Tibial nerve (tissue), 4 donors: ENCODE measurements around the gene FCSK. TPM values are rescaled to one million over a fixed set of nuclear protein-coding genes. Genes with fewer than 3 reads are reported as not detected.
A peak's percentile ranks its signal among the peaks of the same experiment; 100 is the strongest.

Experiments
- DNase-seq, 2 donors: peaks; one replicate each; pipeline ENCODE4 v3.0.0-alpha.2; 2019; ENCODE audit warnings: low spot score in 2 of 2
- H3K27ac ChIP-seq, 4 donors: fragments of 200-600 bp; sonication (generic) in 3 of 4; one replicate each; pipeline ENCODE4 v1.5.1; 2017 to 2019; ENCODE audit warnings: mild to moderate bottlenecking in 1 of 4
- H3K27me3 ChIP-seq, 2 donors: fragments of 200-600 bp; sonication (generic) in 1 of 2; one replicate each; pipeline versions ENCODE4 v1.5.1 to v1.6.0; 2017 to 2019
- H3K36me3 ChIP-seq, 3 donors: fragments of 200-600 bp; sonication (generic); one replicate each; pipeline ENCODE4 v1.5.1; 2018 to 2019
- H3K4me1 ChIP-seq, 4 donors: fragments of 200-600 bp; sonication (generic) in 3 of 4; one replicate each; pipeline ENCODE4 v1.5.1; 2017 to 2019
- H3K4me3 ChIP-seq, 4 donors: fragments of 200-600 bp; sonication (generic) in 3 of 4; one replicate each; pipeline ENCODE4 v1.5.1; 2017 to 2019; ENCODE audit warnings: mild to moderate bottlenecking in 1 of 4, moderate library complexity in 1 of 4
- H3K9me3 ChIP-seq, 4 donors: fragments of 200-600 bp; sonication (generic) in 3 of 4; one replicate each; pipeline ENCODE4 v1.5.1; 2017 to 2019
- CTCF ChIP-seq, 5 experiments: fragments of 200-600 bp in 3 of 5; fragments of 450-650 bp in 2 of 5; sonication (generic) in 3 of 5; IDR thresholded peaks; one replicate each; pipeline ENCODE4 v1.5.1; 2016 to 2019; ENCODE audit warnings: antibody characterized with exemption in 5 of 5, mild to moderate bottlenecking in 3 of 5, moderate library complexity in 2 of 5
- EP300 ChIP-seq, 2 donors: sonication (generic); formaldehyde crosslinking; IDR thresholded peaks; one replicate each; pipeline ENCODE4 v1.6.1; 2017; ENCODE audit warnings: antibody characterized with exemption in 2 of 2, mild to moderate bottlenecking in 1 of 2
- POLR2A ChIP-seq, 2 donors: fragments of 450-650 bp; IDR thresholded peaks; one replicate each; pipeline ENCODE4 v1.6.1; 2017; ENCODE audit warnings: antibody characterized with exemption in 2 of 2, mild to moderate bottlenecking in 2 of 2, moderate library complexity in 2 of 2
- WGBS, 2 donors: methylation state at CpG; one replicate each; pipeline ENCODE4 v1.1.5; 2018; 5-methylcytosine and 5-hydroxymethylcytosine counted together
- small RNA-seq: library from RNA; depleted of rRNA; stranded (forward); fragments of <200 nt; gene quantifications from one replicate; pipeline ENCODE3, GENCODE V24; 2016
- total RNA-seq, 4 donors: library from RNA; depleted of rRNA; stranded (reverse); fragments of >200 nt; gene quantifications; one replicate each; pipeline ENCODE4 v1.1.0, GENCODE V29; 2016

FCSK gene
- total RNA-seq, 4 donors from 2014 or later = 21.3 to 53.1 (median 37.9) TPM

GRCh38 chr16:70529051-70529777, 74.8 kb downstream of the FCSK start:
- TF ChIP-seq POLR2A (IDR thresholded peaks at IDR 0.05) (no peak), CTCF (IDR thresholded peaks at IDR 0.05) (peak; percentile 39 to 66 (median 47)), EP300 (IDR thresholded peaks at IDR 0.05) (no peak)
- peak in 1 of 2 donors; percentile 12 for DNase-seq
- no peaks in the 10 kb centered on the region for H3K27me3 ChIP-seq
- peaks cover 6 to 77% (median 19%) of the 10 kb centered on the region in 3 donors for H3K36me3 ChIP-seq
- WGBS, 2 donors = 63 to 69% methylated on average over 8 of the region's 8 CpGs
- peaks cover 0 to 56% (median 17%) of the 10 kb centered on the region in 4 donors for H3K4me1 ChIP-seq
- no peaks in the 10 kb centered on the region for H3K9me3 ChIP-seq
- peak overlapping the region in 1 of 4 donors; percentile 26 for H3K27ac ChIP-seq
- no peak overlapping the region for H3K4me3 ChIP-seq

Small RNA genes within 50 kb of the gene (small RNA-seq; reads per million reads assigned to genes)
- not detected for gene RNU6-23P
- not detected for gene RPS27P26
- gene SNORD111B = 243 reads per million, percentile 97 among the genes with 10 or more reads in this experiment

Other genes starting within 250 kb of the FCSK start
- gene EXOSC6, start 202.7 kb upstream of the FCSK start, total RNA-seq = 10 to 100 TPM; 24.0 to 40.6 (median 27.4) TPM
- 100 to 1,000 TPM in 1 of 4 donors, 10 to 100 TPM in 3; 69.8 to 129 (median 88.9) TPM for gene AARS1, start 165.1 kb upstream of the FCSK start, total RNA-seq
- 10 to 100 TPM; 27.8 to 57.6 (median 30.4) TPM for gene DDX19B, start 155.4 kb upstream of the FCSK start, total RNA-seq
- 10 to 100 TPM; 39.3 to 47.1 (median 45.2) TPM for gene DDX19A, start 107.7 kb upstream of the FCSK start, total RNA-seq
- gene ST3GAL2, start 15.5 kb upstream of the FCSK start, total RNA-seq = 10 to 100 TPM; 18.6 to 32.4 (median 23.6) TPM
- 100 to 1,000 TPM in 1 of 4 donors, 10 to 100 TPM in 3; 41.1 to 109 (median 47.1) TPM for gene COG4, start 69.0 kb downstream of the FCSK start, total RNA-seq
- gene SF3B3, start 69.2 kb downstream of the FCSK start, total RNA-seq = 100 to 1,000 TPM; 103 to 132 (median 119) TPM
- gene IL34, start 192.0 kb downstream of the FCSK start, total RNA-seq = 10 to 100 TPM; 49.6 to 89.4 (median 60.9) TPM
- gene MTSS2, start 231.5 kb downstream of the FCSK start, total RNA-seq = 10 to 100 TPM; 24.1 to 40.6 (median 35.4) TPM